NOMO-1 treated with dmso at 0.1 percent for 144 hours (cell line): ENCODE measurements around the gene TAPT1.
"Not testable (repeated sequence)": the region's sequence is repeated elsewhere in the genome, so short reads cannot be mapped to it uniquely, and the experiment has no call there.

Experiments used
- DNase-seq: peaks from one replicate; lab custom pipeline; 2025; ENCODE audit not compliant: unreplicated experiment; lab: John Stamatoyannopoulos, UW

TAPT1 gene

GRCh38 chr4:16176621-16177020 is 49.6 kb downstream of the TAPT1 start:
- no peak for DNase-seq

- DNase-seq = no peak
These were observed 54.4 kb downstream of the TAPT1 start for GRCh38 chr4:16171831-16172230.

- DNase-seq = no peak
These were observed 56.8 kb downstream of the TAPT1 start for GRCh38 chr4:16169490-16169889.

GRCh38 chr4:16168710-16169388 is 57.4 kb downstream of the TAPT1 start:
- no peak for DNase-seq

GRCh38 chr4:16168144-16168543 is 58.1 kb downstream of the TAPT1 start:
- no peak for DNase-seq

- DNase-seq = no peak
These were observed 60.3 kb downstream of the TAPT1 start for GRCh38 chr4:16165931-16166330.

- no peak for DNase-seq
These were observed 63.4 kb downstream of the TAPT1 start for GRCh38 chr4:16162891-16163290.

- no peak for DNase-seq
These were observed 64.3 kb downstream of the TAPT1 start for GRCh38 chr4:16161851-16162408.

- DNase-seq = no peak
These were observed 65.8 kb downstream of the TAPT1 start for GRCh38 chr4:16160457-16160856.

- DNase-seq = no peak
These were observed 67.0 kb downstream of the TAPT1 start for GRCh38 chr4:16159286-16159685.

- DNase-seq = no peak
These were observed 67.8 kb downstream of the TAPT1 start for GRCh38 chr4:16158504-16158852.

GRCh38 chr4:16157609-16158503 is 68.4 kb downstream of the TAPT1 start:
- DNase-seq = no peak

GRCh38 chr4:16155528-16156169 is 70.6 kb downstream of the TAPT1 start:
- DNase-seq = no peak

- DNase-seq = no peak
These were observed 71.8 kb downstream of the TAPT1 start for GRCh38 chr4:16154451-16154850.

GRCh38 chr4:16150716-16151115 is 75.6 kb downstream of the TAPT1 start:
- DNase-seq = no peak

- DNase-seq = not testable (repeated sequence)
These were observed 81.4 kb downstream of the TAPT1 start for GRCh38 chr4:16144913-16145312.

GRCh38 chr4:16142598-16143310 is 83.5 kb downstream of the TAPT1 start:
- no peak for DNase-seq

GRCh38 chr4:16140879-16141249 is 85.4 kb downstream of the TAPT1 start:
- no peak for DNase-seq

- DNase-seq = no peak
These were observed 85.9 kb downstream of the TAPT1 start for GRCh38 chr4:16140231-16140878.

GRCh38 chr4:16139066-16139945 is 87.0 kb downstream of the TAPT1 start:
- no peak for DNase-seq
